ENCODE data around the gene TRMT11. TPM values are rescaled to one million over a fixed set of nuclear protein-coding genes. Genes with fewer than 3 reads are reported as not detected.

Gene TRMT11
- total RNA-seq, 2 experiments from 2014 or later: 20.6 to 26.4 TPM

- Mint-ChIP-seq H3K9me3 (ENCODE audit: low read depth) (no peaks in the 10 kb centered on the region), H3K4me3 (no peak overlapping the region), H3K27ac (no peak overlapping the region), H3K36me3 (no peaks in the 10 kb centered on the region), H3K27me3 (no peaks in the 10 kb centered on the region), H3K4me1 (peaks cover 17% of the 10 kb centered on the region)
- CTCF ChIA-PET: interaction anchor here (0.9 to 5.5 kb wide), 17 partner anchors 9 to 685 kb away, joined by 3 to 29 read pairs (median 4); partner anchors contain the start of genes HDDC2, HINT3 and NCOA7
- DNase-seq (no peak), ATAC-seq (no peak)
Observed at GRCh38 chr6:125985979-125986300, 400 bp upstream of the TRMT11 start.

GRCh38 chr6:125987026-125987617 is 782 bp downstream of the TRMT11 start:
- ATAC-seq (peak; percentile 17), DNase-seq (no peak)
- no peaks in the 10 kb centered on the region for H3K36me3 Mint-ChIP-seq
- no peak overlapping the region for H3K4me3 Mint-ChIP-seq
- H3K4me1 Mint-ChIP-seq: peaks cover 23% of the 10 kb centered on the region
- CTCF ChIA-PET: interaction anchor here (0.7 to 5.5 kb wide), 20 partner anchors 8 to 686 kb away, joined by 3 to 29 read pairs (median 4); partner anchors contain the start of genes HDDC2, HINT3 and NCOA7
- H3K27me3 Mint-ChIP-seq: no peaks in the 10 kb centered on the region
- H3K27ac Mint-ChIP-seq: no peak overlapping the region
- H3K9me3 Mint-ChIP-seq (ENCODE audit: low read depth): no peaks in the 10 kb centered on the region

DNA sequence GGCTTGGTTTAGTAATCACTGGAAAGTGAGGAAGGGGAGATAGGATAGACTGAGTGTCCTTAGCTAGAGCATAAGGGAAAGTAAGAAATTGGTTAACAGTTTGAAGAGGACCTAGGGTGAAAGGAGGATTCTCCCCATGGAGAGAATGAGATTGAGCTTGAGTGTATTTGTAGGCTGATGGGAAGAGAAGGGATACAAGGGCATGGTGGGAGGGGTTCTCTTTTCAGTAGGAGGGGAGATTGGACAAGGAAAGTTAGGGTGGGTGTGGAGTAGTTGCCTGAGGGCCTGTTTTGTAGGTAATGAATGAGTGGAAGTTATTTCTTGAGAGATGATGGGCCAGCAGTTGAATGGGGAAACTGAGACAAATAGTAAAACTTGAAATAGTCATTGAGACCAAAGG is 1.9 kb downstream of the TRMT11 start:
- Mint-ChIP-seq H3K27ac (no peak overlapping the region), H3K4me1 (peaks cover 32% of the 10 kb centered on the region), H3K36me3 (no peaks in the 10 kb centered on the region), H3K27me3 (no peaks in the 10 kb centered on the region), H3K4me3 (no peak overlapping the region), H3K9me3 (ENCODE audit: low read depth) (no peaks in the 10 kb centered on the region)
- no peak for ATAC-seq
- CTCF ChIA-PET: interaction anchor here (1.1 to 5.5 kb wide), 2 partner anchors 13 to 32 kb away, joined by 3 to 29 read pairs; partner anchors contain the start of gene HINT3
- no peak for DNase-seq

DNA sequence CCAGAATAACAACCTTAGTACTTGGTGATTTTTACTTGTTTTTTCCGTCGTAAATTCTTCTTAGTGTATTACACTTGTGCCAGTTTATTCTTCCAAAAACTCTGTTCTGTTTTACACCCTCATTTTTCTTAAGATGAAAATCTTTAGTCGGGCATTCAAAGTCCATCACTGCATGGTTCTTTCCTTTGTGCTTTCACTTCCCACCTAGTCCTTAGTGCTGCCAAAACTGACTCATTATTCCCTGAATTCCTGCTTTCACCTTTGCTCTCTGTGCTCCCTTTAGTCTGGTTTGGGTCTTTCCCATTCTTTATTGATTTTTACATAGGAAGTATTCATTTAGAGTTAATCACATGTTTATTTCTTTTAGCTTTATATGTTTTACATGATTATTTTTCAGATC is 3.3 kb downstream of the TRMT11 start:
- ATAC-seq (no peak), DNase-seq (no peak)
- Mint-ChIP-seq H3K4me3 (no peak overlapping the region), H3K4me1 (peaks cover 32% of the 10 kb centered on the region), H3K9me3 (ENCODE audit: low read depth) (no peaks in the 10 kb centered on the region), H3K27me3 (no peaks in the 10 kb centered on the region), H3K36me3 (no peaks in the 10 kb centered on the region), H3K27ac (no peak overlapping the region)
- CTCF ChIA-PET: interaction anchor here (1.5 kb wide), 1 partner anchor 154 kb away, joined by 3 read pairs; no protein-coding TSS in a partner anchor

DNA sequence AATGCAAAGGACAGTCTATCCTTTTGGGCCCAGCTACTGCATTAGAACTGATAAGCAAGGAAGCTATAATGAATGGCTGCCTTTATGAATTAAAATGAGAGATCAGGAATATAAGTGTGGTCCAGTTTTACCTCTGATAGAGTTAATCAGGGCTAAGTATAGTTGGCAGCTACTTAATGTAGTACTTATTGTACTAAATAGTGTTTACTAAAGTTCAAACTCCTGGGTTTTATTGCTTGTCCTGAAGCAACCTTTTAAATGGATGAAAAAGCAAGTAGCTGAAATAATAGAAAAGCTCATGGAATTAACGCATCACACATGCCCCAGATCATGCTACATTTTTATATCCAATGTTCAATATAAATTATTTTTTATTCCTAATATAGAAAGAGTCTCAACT is 5.3 kb downstream of the TRMT11 start:
- no peaks in the 10 kb centered on the region for H3K27me3 Mint-ChIP-seq
- CTCF ChIA-PET: interaction anchor here (0.6 to 1.5 kb wide), 5 partner anchors 9 to 162 kb away, joined by 3 to 5 read pairs (median 3); no protein-coding TSS in a partner anchor
- no peak overlapping the region for H3K4me3 Mint-ChIP-seq
- no peaks in the 10 kb centered on the region for H3K9me3 Mint-ChIP-seq (ENCODE audit: low read depth)
- ATAC-seq (no peak), DNase-seq (no peak)
- peaks cover 2% of the 10 kb centered on the region for H3K36me3 Mint-ChIP-seq
- H3K27ac Mint-ChIP-seq: no peak overlapping the region
- H3K4me1 Mint-ChIP-seq: peaks cover 36% of the 10 kb centered on the region

DNA sequence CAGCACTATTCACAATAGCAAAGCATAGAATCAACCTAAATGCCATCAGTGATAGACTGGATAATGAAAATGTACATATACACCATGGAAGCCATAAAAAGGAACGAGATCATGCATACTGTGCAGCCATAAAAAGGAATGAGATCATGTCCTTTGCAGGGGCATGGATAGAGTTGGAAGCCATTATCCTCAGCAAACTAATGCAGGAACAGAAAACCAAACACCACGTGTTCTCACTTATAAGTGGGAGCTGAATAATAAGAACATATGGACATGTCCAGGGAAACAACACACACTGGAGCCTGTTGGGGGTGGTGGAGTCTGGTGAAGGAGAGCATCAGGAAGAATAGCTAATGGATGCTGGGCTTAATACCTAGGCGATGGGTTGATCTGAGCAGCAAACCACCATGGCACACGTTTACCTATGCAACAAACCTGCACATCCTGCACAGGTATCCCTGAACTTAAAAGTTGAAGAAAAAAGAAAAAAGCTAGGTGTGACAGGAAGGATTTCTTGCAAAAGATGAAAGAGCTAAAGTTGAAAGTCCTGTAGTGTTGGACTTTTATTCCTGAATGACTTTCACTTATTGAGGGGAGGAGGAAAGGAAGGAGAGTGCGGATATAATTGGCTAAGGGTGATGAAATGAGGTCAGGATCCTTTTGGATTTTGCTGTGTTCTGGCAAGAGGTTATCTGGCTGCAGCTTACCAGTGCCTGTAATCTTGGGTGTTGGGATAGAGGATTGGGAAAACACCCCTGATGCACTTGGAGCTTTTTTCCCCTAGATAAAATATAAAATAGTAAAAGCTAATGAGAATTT is 8.5 kb downstream of the TRMT11 start:
- CTCF ChIA-PET: interaction anchor here (0.7 to 2.8 kb wide), 10 partner anchors 8 to 427 kb away, joined by 3 to 22 read pairs (median 5); partner anchors contain the start of genes CENPW, HINT3, NCOA7 and TRMT11
- Mint-ChIP-seq H3K4me1 (peaks cover 29% of the 10 kb centered on the region), H3K9me3 (ENCODE audit: low read depth) (no peaks in the 10 kb centered on the region), H3K36me3 (peaks cover 11% of the 10 kb centered on the region), H3K4me3 (no peak overlapping the region), H3K27ac (no peak overlapping the region), H3K27me3 (no peaks in the 10 kb centered on the region)
- no peak for DNase-seq
- ATAC-seq: no peak

GRCh38 chr6:125995972-125996580 is 9.7 kb downstream of the TRMT11 start:
- CTCF ChIA-PET: interaction anchor here (0.7 to 2.8 kb wide), 16 partner anchors 8 to 425 kb away, joined by 3 to 22 read pairs (median 4); partner anchors contain the start of genes CENPW, HINT3, NCOA7 and TRMT11
- peak; percentile 72 for DNase-seq
- Mint-ChIP-seq H3K4me1 (peaks cover 24% of the 10 kb centered on the region), H3K27me3 (no peaks in the 10 kb centered on the region), H3K27ac (no peak overlapping the region), H3K9me3 (ENCODE audit: low read depth) (no peaks in the 10 kb centered on the region), H3K36me3 (peaks cover 22% of the 10 kb centered on the region), H3K4me3 (peak overlapping the region; percentile 60)
- peak; percentile 97 for ATAC-seq

DNA sequence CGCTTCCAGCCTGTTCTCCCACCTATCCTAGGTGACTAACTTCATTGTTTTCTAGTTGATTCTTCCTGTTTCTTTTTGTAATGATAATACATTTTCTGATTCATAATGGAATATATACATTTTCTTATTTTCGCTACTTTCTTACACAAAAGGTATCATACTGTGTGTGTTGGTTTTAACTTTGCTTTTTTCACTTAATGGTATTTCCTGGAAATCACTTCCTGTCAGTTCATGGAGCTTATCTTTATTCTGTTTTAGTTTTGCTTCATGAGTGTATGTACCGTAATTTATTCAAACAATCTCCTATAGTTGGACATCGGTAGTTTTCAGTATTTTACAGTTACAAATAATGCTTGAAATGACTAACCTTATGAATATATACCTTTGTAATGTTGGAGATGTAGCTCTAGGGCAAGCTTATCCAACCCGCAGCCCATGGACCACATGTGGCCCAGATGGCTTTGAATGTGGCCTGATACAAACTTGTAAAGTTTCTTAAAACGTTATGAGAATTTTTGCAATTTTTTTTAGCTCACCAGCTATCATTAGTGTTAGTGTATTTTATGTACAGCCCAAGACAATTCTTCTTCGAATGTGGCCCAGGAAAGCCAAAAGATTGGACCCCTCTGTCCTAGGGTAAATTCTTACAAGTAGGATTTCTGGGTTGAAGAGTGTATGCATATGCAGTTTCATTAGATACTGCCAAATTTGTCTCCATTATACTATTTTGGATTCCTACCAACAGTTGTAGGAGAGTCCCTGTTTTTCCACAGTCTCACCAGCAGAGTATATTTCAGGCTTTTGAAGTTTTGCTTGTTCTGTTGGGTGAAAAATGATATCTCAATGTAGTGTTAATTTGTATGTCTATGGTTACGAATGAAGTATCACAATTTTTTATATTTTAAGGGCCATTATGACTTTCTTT is 16.7 kb downstream of the TRMT11 start:
- peak; percentile 27 for ATAC-seq
- CTCF ChIA-PET: interaction anchor here (1.0 to 2.3 kb wide), 6 partner anchors 7 to 213 kb away, joined by 4 to 6 read pairs (median 5); partner anchors contain the start of genes NCOA7 and TRMT11
- H3K4me3 Mint-ChIP-seq: no peak overlapping the region

GRCh38 chr6:126007800-126008199 is 21.5 kb downstream of the TRMT11 start:
- H3K9me3 Mint-ChIP-seq (ENCODE audit: low read depth): no peaks in the 10 kb centered on the region
- no peak overlapping the region for H3K4me3 Mint-ChIP-seq
- no peak overlapping the region for H3K27ac Mint-ChIP-seq
- no peaks in the 10 kb centered on the region for H3K27me3 Mint-ChIP-seq
- DNase-seq (no peak), ATAC-seq (no peak)
- H3K36me3 Mint-ChIP-seq: peaks cover 36% of the 10 kb centered on the region
- CTCF ChIA-PET: interaction anchor here (1.0 kb wide), 1 partner anchor 9 kb away, joined by 3 read pairs; no protein-coding TSS in a partner anchor
- peaks cover 12% of the 10 kb centered on the region for H3K4me1 Mint-ChIP-seq

More for the DNA sequence above, 16.7 kb downstream of the TRMT11 start:
- H3K36me3 Mint-ChIP-seq: peaks cover 46% of the 10 kb centered on the region
- peak overlapping the region; percentile 54 for H3K27ac Mint-ChIP-seq
- no peaks in the 10 kb centered on the region for H3K27me3 Mint-ChIP-seq
- H3K9me3 Mint-ChIP-seq (ENCODE audit: low read depth): no peaks in the 10 kb centered on the region
- no peak for DNase-seq
- peaks cover 18% of the 10 kb centered on the region for H3K4me1 Mint-ChIP-seq

GRCh38 chr6:126010040-126010439 is 23.7 kb downstream of the TRMT11 start:
- H3K9me3 Mint-ChIP-seq (ENCODE audit: low read depth): no peaks in the 10 kb centered on the region
- H3K4me1 Mint-ChIP-seq: peaks cover 4% of the 10 kb centered on the region
- H3K4me3 Mint-ChIP-seq: no peak overlapping the region
- no peak overlapping the region for H3K27ac Mint-ChIP-seq
- ATAC-seq: no peak
- DNase-seq: no peak
- peaks cover 30% of the 10 kb centered on the region for H3K36me3 Mint-ChIP-seq
- CTCF ChIA-PET: interaction anchor here (0.9 kb wide), 1 partner anchor 23 kb away, joined by 3 read pairs; the partner anchor contains the start of gene TRMT11
- no peaks in the 10 kb centered on the region for H3K27me3 Mint-ChIP-seq

DNA sequence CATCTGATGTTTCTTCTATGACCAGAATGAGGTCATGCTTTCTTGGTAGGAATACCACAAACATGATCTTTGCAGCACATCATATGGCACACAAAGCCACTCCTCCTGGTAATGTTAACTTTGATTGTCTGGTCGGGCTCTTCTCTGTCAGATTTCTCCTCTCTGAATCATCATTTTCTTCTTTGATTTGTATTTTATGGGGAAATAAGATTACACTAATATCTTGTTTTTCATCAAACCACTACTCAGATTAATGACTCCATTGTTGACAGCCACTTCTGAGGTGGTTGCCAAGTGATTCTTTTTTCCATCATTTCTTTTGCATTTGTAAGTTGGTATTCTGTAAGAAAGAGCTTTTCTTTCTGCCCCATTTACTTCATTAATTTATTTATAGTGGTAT is 29.5 kb downstream of the TRMT11 start:
- Mint-ChIP-seq H3K27me3 (no peaks in the 10 kb centered on the region), H3K4me3 (no peak overlapping the region), H3K36me3 (peaks cover 35% of the 10 kb centered on the region), H3K27ac (no peak overlapping the region), H3K4me1 (peaks cover 7% of the 10 kb centered on the region), H3K9me3 (ENCODE audit: low read depth) (no peaks in the 10 kb centered on the region)
- ATAC-seq (no peak), DNase-seq (no peak)
- CTCF ChIA-PET: interaction anchor here (1.1 to 1.2 kb wide), 2 partner anchors 8 to 20 kb away, joined by 3 read pairs; no protein-coding TSS in a partner anchor

- ATAC-seq (no peak), DNase-seq (no peak)
- no peaks in the 10 kb centered on the region for H3K9me3 Mint-ChIP-seq (ENCODE audit: low read depth)
- CTCF ChIA-PET: interaction anchor here (1.1 to 1.2 kb wide), 2 partner anchors 9 to 21 kb away, joined by 3 read pairs; no protein-coding TSS in a partner anchor
- H3K4me1 Mint-ChIP-seq: peaks cover 7% of the 10 kb centered on the region
- peaks cover 37% of the 10 kb centered on the region for H3K36me3 Mint-ChIP-seq
- H3K27ac Mint-ChIP-seq: no peak overlapping the region
- H3K27me3 Mint-ChIP-seq: no peaks in the 10 kb centered on the region
- no peak overlapping the region for H3K4me3 Mint-ChIP-seq
Observed at GRCh38 chr6:126016591-126016990, 30.3 kb downstream of the TRMT11 start.

All from activated CD8-positive, alpha-beta memory T cell treated with anti-CD3 and anti-CD28 coated beads, Interleukin-2, amount 10 ng/mL, durations not matched to agents 7 days and 5 days (primary cell).